ENCODE measurements around the gene OR2T1. TPM values are rescaled to one million over a fixed set of nuclear protein-coding genes. Genes with fewer than 3 reads are reported as not detected.

Gene OR2T1
- total and polyA plus RNA-seq, 2 donors (not counting 1 experiment from before 2014, with no cell fraction given), result not detected

DNA sequence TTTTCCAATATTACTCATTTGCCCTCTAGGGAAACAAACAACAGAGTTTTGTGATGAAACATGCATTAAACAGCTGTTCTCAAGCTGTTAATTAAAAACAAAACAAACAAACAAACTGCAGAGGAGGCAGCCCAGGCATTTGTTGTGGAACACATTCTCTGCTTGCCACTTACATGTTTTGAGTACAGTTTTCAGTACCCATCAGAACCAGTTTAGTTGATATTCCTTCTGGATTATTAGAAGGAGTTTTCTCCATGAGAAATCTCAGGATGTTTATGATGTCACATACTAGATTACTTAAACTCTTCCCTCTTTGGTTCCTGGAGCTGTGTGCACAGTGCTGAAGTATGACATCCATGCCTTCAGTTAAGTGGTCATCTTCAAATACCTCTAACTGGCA, 27.4 kb upstream of the OR2T1 start, which contains the start of gene OR2T6:
Gene OR2T6, plus strand, starts transcription at position 301 of the 400 bp plus-strand sequence. CDS start 11,863 bp downstream, outside the sequence.
- H3K27me3 Mint-ChIP-seq, result peaks cover 13% of the 10 kb centered on the region
- Histone ChIP-seq H3K9me3 (ENCODE audit: control extremely low read depth in 1 of 3, control insufficient read depth in 2 of 3, insufficient read depth in 1 of 3, low read length in 2 of 3) (no peaks in the 10 kb centered on the region), H3K27me3 (replicated peaks in 1 of 4; ENCODE audit: control extremely low read depth in 1 of 4, control insufficient read depth in 3 of 4, insufficient read depth in 4 of 4, low read length in 3 of 4) (no peaks in the 10 kb centered on the region), H3K27ac (ENCODE audit: low read length in 2 of 2) (no peak within 1 kb of the TSS), H3K4me3 (ENCODE audit: control extremely low read depth in 1 of 5, extremely low read depth in 1 of 5, insufficient read depth in 1 of 5, low read depth in 2 of 5, low read length in 4 of 5) (no peak within 1 kb of the TSS), H4K20me1 (ENCODE audit: control insufficient read depth, insufficient read depth, low read length, poor library complexity, severe bottlenecking) (no peaks in the 10 kb centered on the region), H3K79me2 (ENCODE audit: control insufficient read depth, insufficient read depth, low read length) (no peaks in the 10 kb centered on the region), H3K9ac (ENCODE audit: low read length) (no peak within 1 kb of the TSS), H3K36me3 (replicated peaks in 1 of 2; ENCODE audit: control extremely low read depth in 1 of 2, control insufficient read depth in 1 of 2, extremely low read depth in 1 of 2, insufficient read depth in 2 of 2, low read length in 1 of 2) (no peaks in the 10 kb centered on the region), H3K4me1 (ENCODE audit: control insufficient read depth in 2 of 2, insufficient read depth in 2 of 2, low read length in 2 of 2) (no peaks in the 10 kb centered on the region), H2AFZ (ENCODE audit: insufficient read depth, low read depth, low read length, poor library complexity, severe bottlenecking) (no peak within 1 kb of the TSS), H3K4me2 (replicated peaks; ENCODE audit: low read depth, low read length, poor library complexity, severe bottlenecking) (no peak within 1 kb of the TSS)
- DNase-seq (no peak), ATAC-seq (ENCODE audit: low read depth) (no peak)
- TF ChIP-seq, protein P1, sequence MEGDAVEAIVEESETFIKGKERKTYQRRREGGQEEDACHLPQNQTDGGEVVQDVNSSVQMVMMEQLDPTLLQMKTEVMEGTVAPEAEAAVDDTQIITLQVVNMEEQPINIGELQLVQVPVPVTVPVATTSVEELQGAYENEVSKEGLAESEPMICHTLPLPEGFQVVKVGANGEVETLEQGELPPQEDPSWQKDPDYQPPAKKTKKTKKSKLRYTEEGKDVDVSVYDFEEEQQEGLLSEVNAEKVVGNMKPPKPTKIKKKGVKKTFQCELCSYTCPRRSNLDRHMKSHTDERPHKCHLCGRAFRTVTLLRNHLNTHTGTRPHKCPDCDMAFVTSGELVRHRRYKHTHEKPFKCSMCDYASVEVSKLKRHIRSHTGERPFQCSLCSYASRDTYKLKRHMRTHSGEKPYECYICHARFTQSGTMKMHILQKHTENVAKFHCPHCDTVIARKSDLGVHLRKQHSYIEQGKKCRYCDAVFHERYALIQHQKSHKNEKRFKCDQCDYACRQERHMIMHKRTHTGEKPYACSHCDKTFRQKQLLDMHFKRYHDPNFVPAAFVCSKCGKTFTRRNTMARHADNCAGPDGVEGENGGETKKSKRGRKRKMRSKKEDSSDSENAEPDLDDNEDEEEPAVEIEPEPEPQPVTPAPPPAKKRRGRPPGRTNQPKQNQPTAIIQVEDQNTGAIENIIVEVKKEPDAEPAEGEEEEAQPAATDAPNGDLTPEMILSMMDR (IDR thresholded peaks at IDR 0.05), result no peak
- no peak for TF ChIP-seq EZH2 (IDR thresholded peaks at IDR 0.05; ENCODE audit: borderline replicate concordance, insufficient read depth, low read depth, low read length, poor library complexity, severe bottlenecking)
- no peaks in the 10 kb centered on the region for H3K9me3 Mint-ChIP-seq (ENCODE audit: insufficient read depth)
- POLR2A ChIA-PET, result no interaction called here
- H3K4me1 Mint-ChIP-seq, result no peaks in the 10 kb centered on the region
- CTCF ChIA-PET, result no interaction called here
- intact Hi-C loops (cut with micrococcal nuclease), result no loop called here
- H3K4me3 Mint-ChIP-seq, result no peak within 1 kb of the TSS
- no peak within 1 kb of the TSS for H3K27ac Mint-ChIP-seq

DNA sequence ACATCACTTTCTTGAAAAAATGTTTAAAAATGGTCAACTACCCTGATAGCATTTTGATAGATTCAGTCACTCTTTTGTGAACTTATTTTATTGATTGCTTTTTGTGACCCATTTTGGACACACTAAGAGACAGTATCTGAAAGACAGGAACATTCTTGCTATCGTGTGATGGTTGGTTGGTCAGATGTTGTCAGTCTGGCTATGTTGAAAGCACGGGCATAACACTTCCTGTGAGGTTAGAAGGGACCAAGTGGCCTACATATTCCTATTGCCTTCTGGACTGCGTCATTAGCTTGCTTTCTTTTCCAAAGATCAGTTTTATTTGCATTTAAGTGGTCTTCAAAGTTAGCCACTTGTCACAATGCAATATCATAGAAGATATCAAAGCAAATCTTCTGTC, 25.9 kb upstream of the OR2T1 start:
- no peaks in the 10 kb centered on the region for H3K9me3 Mint-ChIP-seq (ENCODE audit: insufficient read depth)
- WGBS (ENCODE audit: insufficient coverage), result 83% methylated on average over 1 of the region's 3 CpGs
- no peak overlapping the region for H3K4me2 ChIP-seq (replicated peaks; ENCODE audit: low read depth, low read length, poor library complexity, severe bottlenecking)
- CTCF ChIA-PET, result no interaction called here
- no peak overlapping the region for H3K27ac ChIP-seq (ENCODE audit: low read length in 2 of 2)
- ATAC-seq (ENCODE audit: low read depth) (no peak), DNase-seq (no peak)
- H3K27me3 Mint-ChIP-seq, result peaks cover 9% of the 10 kb centered on the region
- H3K4me1 ChIP-seq (ENCODE audit: control insufficient read depth in 2 of 2, insufficient read depth in 2 of 2, low read length in 2 of 2), result no peaks in the 10 kb centered on the region
- H3K27ac Mint-ChIP-seq, result no peak overlapping the region
- TF ChIP-seq, protein P1 (IDR thresholded peaks at IDR 0.05), result no peak
- TF ChIP-seq EZH2 (IDR thresholded peaks at IDR 0.05; ENCODE audit: borderline replicate concordance, insufficient read depth, low read depth, low read length, poor library complexity, severe bottlenecking), result no peak
- H3K4me1 Mint-ChIP-seq, result no peaks in the 10 kb centered on the region
- no peak overlapping the region for H2AFZ ChIP-seq (ENCODE audit: insufficient read depth, low read depth, low read length, poor library complexity, severe bottlenecking)
- no peaks in the 10 kb centered on the region for H3K79me2 ChIP-seq (ENCODE audit: control insufficient read depth, insufficient read depth, low read length)
- H3K36me3 ChIP-seq (replicated peaks in 1 of 2; ENCODE audit: control extremely low read depth in 1 of 2, control insufficient read depth in 1 of 2, extremely low read depth in 1 of 2, insufficient read depth in 2 of 2, low read length in 1 of 2), result no peaks in the 10 kb centered on the region
- intact Hi-C loops (cut with micrococcal nuclease), result no loop called here
- no peak overlapping the region for H3K4me3 Mint-ChIP-seq
- no peak overlapping the region for H3K4me3 ChIP-seq (ENCODE audit: control extremely low read depth in 1 of 5, extremely low read depth in 1 of 5, insufficient read depth in 1 of 5, low read depth in 2 of 5, low read length in 4 of 5)
- no peaks in the 10 kb centered on the region for H3K9me3 ChIP-seq (ENCODE audit: control extremely low read depth in 1 of 3, control insufficient read depth in 2 of 3, insufficient read depth in 1 of 3, low read length in 2 of 3)
- no peaks in the 10 kb centered on the region for H3K27me3 ChIP-seq (replicated peaks in 1 of 4; ENCODE audit: control extremely low read depth in 1 of 4, control insufficient read depth in 3 of 4, insufficient read depth in 4 of 4, low read length in 3 of 4)
- H4K20me1 ChIP-seq (ENCODE audit: control insufficient read depth, insufficient read depth, low read length, poor library complexity, severe bottlenecking), result no peaks in the 10 kb centered on the region
- POLR2A ChIA-PET, result no interaction called here
- H3K9ac ChIP-seq (ENCODE audit: low read length), result no peak overlapping the region

Measured in B cell (primary cell).